HG02970 (cell line): ENCODE results near the gene REEP5.

Experiments used
- ATAC-seq: cut with Tn5 transposase; IDR thresholded peaks from one replicate; pipeline ENCODE4 v1.9.1; 2021; ENCODE audit warnings: mild to moderate bottlenecking, moderate library complexity, moderate number of reproducible peaks; ENCODE audit not compliant: unreplicated experiment, low FRiP score

Gene REEP5

GRCh38 chr5:112849912-112850311 lies 72.1 kb downstream of the REEP5 start:
- no peak for ATAC-seq

GRCh38 chr5:112848116-112848811 lies 73.8 kb downstream of the REEP5 start:
- ATAC-seq, result peak; percentile 95

GRCh38 chr5:112847306-112847705 lies 74.7 kb downstream of the REEP5 start:
- no peak for ATAC-seq

- ATAC-seq, result no peak
These were observed 75.5 kb downstream of the REEP5 start for GRCh38 chr5:112846556-112846955.

- ATAC-seq, result no peak
These were observed 77.5 kb downstream of the REEP5 start for GRCh38 chr5:112844489-112844888.

- no peak for ATAC-seq
These were observed 88.1 kb downstream of the REEP5 start for GRCh38 chr5:112833971-112834370.

- no peak for ATAC-seq
These were observed 91.6 kb downstream of the REEP5 start for GRCh38 chr5:112830378-112830777.
